ENCODE measurements around the gene KMT2C.

- no peak for TF ChIP-seq CTCF (IDR thresholded peaks at IDR 0.05; ENCODE audit: borderline replicate concordance, extremely low read depth, low read length, poor library complexity, severe bottlenecking)
- no peak for TF ChIP-seq EZH2 (IDR thresholded peaks at IDR 0.05; ENCODE audit: borderline replicate concordance, low read depth, low read length, severe bottlenecking)
Measured at GRCh38 chr7:152122540-152122939, 313.3 kb downstream of the KMT2C start.

Measured in DND-41 (cell line).